ENCODE results near the gene CTAG1B.
"Not testable (repeated sequence)": the region's sequence is repeated elsewhere in the genome, so short reads cannot be mapped to it uniquely, and the experiment has no call there.

Gene CTAG1B

DNA sequence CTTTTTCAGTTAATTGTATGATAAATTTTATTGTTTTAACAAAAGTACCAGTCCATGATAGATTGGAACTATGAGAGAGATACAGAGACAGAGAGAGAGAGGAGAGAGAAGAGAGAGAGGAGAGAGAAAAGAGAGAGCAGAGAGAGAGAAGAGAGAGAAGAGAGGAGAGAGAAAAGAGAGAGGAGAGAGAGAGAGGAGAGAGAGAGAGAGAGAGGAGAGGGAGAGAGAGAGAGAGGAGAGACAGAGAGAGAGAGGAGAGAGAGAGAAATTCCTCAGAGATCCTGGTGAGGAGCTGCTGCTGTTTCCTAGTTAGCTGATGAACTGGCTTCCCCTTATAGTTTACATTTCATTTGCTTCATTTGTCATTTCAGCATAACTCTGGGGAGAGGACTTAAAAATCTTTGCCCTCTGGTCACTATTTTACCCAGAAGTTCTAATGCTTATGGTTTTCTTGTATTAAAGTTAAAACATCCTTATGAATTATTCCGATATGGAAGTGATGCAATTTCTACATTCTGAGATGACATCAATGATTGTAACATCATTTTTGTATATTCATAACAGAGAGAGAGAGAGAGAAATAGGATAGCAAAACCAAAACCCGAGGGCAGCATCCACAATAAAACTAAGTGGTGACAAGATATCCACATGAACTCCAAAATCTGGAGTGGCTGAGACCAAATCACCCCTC lies 23.4 kb downstream of the CTAG1B start:
- H3K4me1 ChIP-seq, result no peaks in the 10 kb centered on the region
- no peaks in the 10 kb centered on the region for H3K9me3 ChIP-seq
- no peak for DNase-seq
- no peaks in the 10 kb centered on the region for H3K27me3 ChIP-seq
- H3K4me3 ChIP-seq (ENCODE audit: low read depth, low read length), result no peak overlapping the region
- H3K36me3 ChIP-seq, result no peaks in the 10 kb centered on the region
- TF ChIP-seq, protein P1, sequence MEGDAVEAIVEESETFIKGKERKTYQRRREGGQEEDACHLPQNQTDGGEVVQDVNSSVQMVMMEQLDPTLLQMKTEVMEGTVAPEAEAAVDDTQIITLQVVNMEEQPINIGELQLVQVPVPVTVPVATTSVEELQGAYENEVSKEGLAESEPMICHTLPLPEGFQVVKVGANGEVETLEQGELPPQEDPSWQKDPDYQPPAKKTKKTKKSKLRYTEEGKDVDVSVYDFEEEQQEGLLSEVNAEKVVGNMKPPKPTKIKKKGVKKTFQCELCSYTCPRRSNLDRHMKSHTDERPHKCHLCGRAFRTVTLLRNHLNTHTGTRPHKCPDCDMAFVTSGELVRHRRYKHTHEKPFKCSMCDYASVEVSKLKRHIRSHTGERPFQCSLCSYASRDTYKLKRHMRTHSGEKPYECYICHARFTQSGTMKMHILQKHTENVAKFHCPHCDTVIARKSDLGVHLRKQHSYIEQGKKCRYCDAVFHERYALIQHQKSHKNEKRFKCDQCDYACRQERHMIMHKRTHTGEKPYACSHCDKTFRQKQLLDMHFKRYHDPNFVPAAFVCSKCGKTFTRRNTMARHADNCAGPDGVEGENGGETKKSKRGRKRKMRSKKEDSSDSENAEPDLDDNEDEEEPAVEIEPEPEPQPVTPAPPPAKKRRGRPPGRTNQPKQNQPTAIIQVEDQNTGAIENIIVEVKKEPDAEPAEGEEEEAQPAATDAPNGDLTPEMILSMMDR (IDR thresholded peaks at IDR 0.05; ENCODE audit: low read depth, low read length), result no peak

DNA sequence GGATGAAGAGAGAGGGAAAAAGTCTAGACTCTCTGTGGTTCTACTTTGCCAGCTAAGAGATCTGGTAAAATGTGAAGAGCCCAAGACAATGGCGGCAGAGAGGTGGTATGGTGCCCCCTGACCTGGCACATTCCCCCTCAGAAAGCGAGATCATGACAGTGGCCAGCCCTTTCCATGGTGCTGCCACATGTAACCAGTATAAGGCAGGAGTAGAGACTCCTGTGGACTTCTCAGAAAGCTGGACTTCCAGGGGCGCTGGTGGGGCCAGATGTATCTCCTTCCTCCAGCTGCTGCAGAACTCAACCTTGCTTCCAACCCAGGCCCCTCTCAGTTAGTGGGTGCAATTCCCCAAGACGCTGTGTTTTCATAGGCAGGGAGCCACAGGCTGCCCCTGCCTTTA lies 24.6 kb downstream of the CTAG1B start:
- no peaks in the 10 kb centered on the region for H3K4me1 ChIP-seq
- H3K27me3 ChIP-seq, result no peaks in the 10 kb centered on the region
- no peak for DNase-seq
- H3K36me3 ChIP-seq, result no peaks in the 10 kb centered on the region
- H3K4me3 ChIP-seq (ENCODE audit: low read depth, low read length), result no peak overlapping the region
- TF ChIP-seq, protein P1 (IDR thresholded peaks at IDR 0.05; ENCODE audit: low read depth, low read length), result no peak
- H3K9me3 ChIP-seq, result no peaks in the 10 kb centered on the region

DNA sequence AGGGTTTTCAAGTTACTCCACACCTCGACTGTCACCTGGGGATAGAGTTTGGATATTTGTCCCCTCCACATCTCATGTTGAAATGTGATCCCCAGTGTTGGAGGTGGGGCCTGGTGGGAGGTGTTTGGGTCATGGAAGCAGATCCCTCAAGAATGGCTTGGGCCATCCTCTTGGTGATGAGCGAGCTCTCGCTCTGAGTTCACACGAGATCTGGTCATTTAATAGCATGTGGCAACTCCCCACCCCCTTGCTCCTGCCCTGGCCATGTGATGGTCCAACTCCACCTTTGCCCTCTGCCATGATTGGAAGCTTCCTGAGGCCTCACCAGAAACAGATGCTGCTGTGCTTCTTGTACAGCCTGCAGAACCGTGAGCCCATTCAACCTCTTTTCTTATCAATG lies 25.9 kb downstream of the CTAG1B start:
- Histone ChIP-seq H3K27me3 (no peaks in the 10 kb centered on the region), H3K4me3 (ENCODE audit: low read depth, low read length) (no peak overlapping the region), H3K36me3 (no peaks in the 10 kb centered on the region), H3K4me1 (no peaks in the 10 kb centered on the region), H3K9me3 (no peaks in the 10 kb centered on the region)
- TF ChIP-seq, protein P1 (IDR thresholded peaks at IDR 0.05; ENCODE audit: low read depth, low read length), result no peak
- DNase-seq, result no peak

DNA sequence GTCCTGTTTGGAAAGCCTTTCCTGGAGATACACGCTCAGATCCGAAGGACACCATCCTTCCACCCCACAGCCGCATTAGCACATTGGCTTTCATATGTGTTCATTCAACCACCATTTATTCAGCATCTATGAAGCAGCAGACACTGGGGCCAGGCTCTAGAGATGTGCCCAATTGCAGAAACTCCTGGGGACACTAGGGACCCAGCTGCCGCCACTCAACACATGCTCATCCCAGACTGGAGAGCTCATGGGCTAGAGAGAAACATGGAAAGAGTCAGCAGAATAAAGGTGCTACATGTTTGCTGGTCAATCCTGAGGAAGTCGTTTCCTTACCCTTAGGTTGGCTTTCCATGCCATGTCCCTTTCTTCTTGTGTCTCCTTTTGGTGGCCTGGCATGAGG lies 26.6 kb downstream of the CTAG1B start:
- TF ChIP-seq, protein P1 (IDR thresholded peaks at IDR 0.05; ENCODE audit: low read depth, low read length), result no peak

DNA sequence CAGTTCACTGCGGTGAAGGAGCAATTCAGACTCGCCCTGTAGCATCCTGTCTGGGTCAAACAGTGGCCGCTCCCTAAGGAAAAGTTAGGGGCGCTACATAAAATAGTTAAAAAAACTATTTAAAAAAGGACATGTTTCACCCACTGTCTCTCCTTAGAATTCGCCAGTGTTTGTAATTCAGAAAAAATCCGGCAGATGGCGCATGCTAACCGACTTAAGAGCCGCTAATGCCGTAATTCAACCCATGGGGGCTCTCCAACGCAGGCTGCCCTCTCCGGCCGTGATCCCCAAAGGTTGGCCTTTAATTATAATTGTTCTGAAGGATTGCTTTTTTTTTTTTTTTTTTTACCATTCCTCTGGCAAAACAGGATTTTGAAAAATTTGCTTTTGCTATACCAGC lies 28.7 kb downstream of the CTAG1B start:
- not testable (repeated sequence) for H3K27me3 ChIP-seq, H3K36me3 ChIP-seq, DNase-seq

More for the DNA sequence above, 26.6 kb downstream of the CTAG1B start:
- H3K27me3 ChIP-seq, result no peaks in the 10 kb centered on the region
- H3K9me3 ChIP-seq, result no peaks in the 10 kb centered on the region
- no peaks in the 10 kb centered on the region for H3K36me3 ChIP-seq
- no peak overlapping the region for H3K4me3 ChIP-seq (ENCODE audit: low read depth, low read length)
- H3K4me1 ChIP-seq, result no peaks in the 10 kb centered on the region
- DNase-seq, result no peak

DNA sequence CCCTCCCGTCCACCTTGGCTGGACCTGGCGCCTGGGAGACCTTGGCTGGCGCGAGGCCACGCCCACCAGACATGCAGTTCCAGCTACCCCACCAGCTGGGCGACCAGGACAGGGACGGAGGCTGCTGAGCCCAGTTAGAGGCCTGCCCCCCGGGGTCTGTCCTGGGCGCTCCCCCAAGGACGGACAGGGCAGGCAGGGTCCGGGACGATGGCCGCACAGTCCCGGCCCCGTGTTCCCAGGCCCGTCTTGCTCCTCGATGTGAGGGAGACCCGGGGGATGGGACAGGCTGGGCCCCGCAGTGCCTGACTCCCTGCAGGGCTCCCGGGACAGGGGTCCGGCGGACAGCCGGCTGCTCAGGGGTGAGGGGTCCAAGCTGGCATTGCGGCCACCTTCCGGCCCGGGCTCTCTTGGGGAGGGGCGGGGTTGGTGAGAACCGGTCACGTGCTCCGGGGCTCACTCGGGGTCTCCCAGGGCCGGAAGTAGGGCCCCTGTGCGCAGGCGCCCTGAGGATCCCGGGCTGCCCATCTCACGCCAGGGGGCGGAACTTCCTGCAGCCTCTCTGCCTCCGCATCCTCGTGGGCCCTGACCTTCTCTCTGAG lies 34.4 kb downstream of the CTAG1B start, which contains the start of gene CTAG1A:
Gene CTAG1A (plus strand): TSS at position 549 of the 599 bp plus-strand sequence. CDS start 74 bp downstream, outside the sequence.
- H3K36me3 ChIP-seq; H3K9me3 ChIP-seq; H3K4me3 ChIP-seq (ENCODE audit: low read depth, low read length); H3K4me1 ChIP-seq; DNase-seq; H3K27me3 ChIP-seq: not testable (repeated sequence)

More for the DNA sequence above, 28.7 kb downstream of the CTAG1B start:
- not testable (repeated sequence) for H3K4me1 ChIP-seq; H3K9me3 ChIP-seq; H3K4me3 ChIP-seq (ENCODE audit: low read depth, low read length)

DNA sequence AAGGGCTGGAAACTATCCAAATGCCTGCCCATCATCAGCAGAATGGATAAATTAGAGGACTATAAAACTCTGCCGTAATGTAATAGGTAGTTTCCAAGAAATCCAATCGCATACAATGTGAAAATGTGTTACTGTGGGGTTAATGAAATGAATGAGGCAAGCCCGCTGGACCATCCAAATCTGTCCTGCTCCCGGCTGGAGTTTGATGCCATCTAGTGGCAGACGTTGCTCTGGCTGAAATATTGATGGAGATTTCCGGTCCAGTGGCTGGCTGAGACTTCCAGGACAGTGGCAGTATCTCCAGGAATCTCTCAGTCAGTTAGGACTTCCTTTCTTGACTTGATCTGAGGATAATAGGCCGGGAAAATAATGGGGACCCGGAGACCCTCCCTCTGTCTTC lies 36.1 kb downstream of the CTAG1B start:
- not testable (repeated sequence) for H3K4me1 ChIP-seq, H3K36me3 ChIP-seq

DNA sequence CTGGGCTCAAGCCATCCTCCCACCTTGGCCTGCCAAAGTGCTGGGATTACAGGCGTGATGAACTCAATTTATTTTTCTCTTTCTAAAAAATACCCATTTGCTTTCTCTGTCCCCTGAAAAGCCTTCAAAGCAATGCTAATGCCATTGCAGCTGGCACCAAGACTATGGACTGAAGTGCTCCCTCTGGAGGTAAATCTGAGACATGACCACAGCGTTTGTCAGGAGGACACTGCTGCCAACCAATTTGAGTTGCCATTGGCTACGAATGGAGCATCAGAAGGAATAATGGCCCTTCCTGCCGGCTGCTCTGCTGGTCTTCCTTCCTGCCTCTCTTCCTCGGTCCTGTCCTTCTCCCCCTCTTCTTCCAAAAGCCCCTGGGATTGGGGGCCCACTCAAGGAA lies 44.0 kb downstream of the CTAG1B start:
- not testable (repeated sequence) for H3K36me3 ChIP-seq; H3K27me3 ChIP-seq; H3K4me1 ChIP-seq; H3K9me3 ChIP-seq; H3K4me3 ChIP-seq (ENCODE audit: low read depth, low read length); DNase-seq

More for the DNA sequence above, 36.1 kb downstream of the CTAG1B start:
- not testable (repeated sequence) for H3K9me3 ChIP-seq; H3K27me3 ChIP-seq; H3K4me3 ChIP-seq (ENCODE audit: low read depth, low read length); DNase-seq

DNA sequence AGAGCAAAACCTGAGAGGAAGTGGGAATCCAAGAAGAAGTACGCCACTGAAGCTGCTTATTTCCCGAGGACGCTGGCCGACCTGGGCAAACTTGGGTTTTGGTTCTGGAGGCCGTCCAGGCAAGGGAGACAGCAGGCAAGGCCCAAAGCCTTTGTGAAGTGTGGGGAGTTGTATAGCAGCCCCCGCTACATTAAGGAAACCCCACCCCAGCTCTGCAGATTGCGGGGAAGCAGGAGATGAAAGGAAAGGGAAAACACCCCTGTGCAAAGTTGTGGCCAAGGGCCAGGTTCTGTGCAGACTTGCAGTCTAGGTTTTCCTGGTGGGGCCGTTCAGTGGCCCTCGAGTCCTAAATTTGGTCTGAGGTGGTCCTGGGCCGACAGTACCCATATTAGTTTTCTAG lies 46.0 kb downstream of the CTAG1B start:
- not testable (repeated sequence) for H3K27me3 ChIP-seq; H3K4me1 ChIP-seq; H3K9me3 ChIP-seq; DNase-seq; H3K36me3 ChIP-seq; H3K4me3 ChIP-seq (ENCODE audit: low read depth, low read length)

DNA sequence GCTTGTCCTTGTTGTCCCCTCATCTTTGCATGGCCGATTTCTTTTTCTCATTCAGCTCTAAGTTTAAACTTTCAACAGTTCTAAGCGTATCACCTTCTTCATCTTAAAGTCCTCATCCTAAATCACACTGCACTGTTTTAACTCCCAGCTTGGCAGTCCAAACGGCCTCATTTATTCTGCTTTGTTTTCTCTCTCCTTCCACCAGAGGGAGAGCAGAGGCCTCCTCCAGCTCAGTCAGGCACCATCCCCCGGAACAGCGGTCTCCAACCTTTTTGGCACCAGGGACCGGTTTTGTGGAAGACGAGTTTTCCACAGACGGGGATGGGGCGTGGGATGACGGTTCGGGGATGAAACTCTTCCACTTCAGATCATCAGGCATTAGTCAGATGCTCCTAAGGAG lies 48.7 kb downstream of the CTAG1B start:
- not testable (repeated sequence) for DNase-seq; H3K36me3 ChIP-seq; H3K27me3 ChIP-seq; H3K4me1 ChIP-seq; H3K9me3 ChIP-seq; H3K4me3 ChIP-seq (ENCODE audit: low read depth, low read length)

Data from BE2C (cell line).